OCI-LY3 (cell line): Measurements from ENCODE around the gene TNS1.

Experiments
- CTCF ChIP-seq: fragments of 200-600, 300-600 bp; sonication (generic); IDR thresholded peaks from 2 replicates; pipeline ENCODE4 v1.5.1; 2014; ENCODE audit warnings: antibody characterized with exemption, low read length, low read depth
- EZH2phosphoT487 ChIP-seq: fragments of 200-600 bp; shearing (Covaris generic); IDR thresholded peaks from 2 replicates; pipeline ENCODE4 v1.6.1; 2018; ENCODE audit warnings: antibody characterized with exemption, mixed run types, low read depth

DNA sequence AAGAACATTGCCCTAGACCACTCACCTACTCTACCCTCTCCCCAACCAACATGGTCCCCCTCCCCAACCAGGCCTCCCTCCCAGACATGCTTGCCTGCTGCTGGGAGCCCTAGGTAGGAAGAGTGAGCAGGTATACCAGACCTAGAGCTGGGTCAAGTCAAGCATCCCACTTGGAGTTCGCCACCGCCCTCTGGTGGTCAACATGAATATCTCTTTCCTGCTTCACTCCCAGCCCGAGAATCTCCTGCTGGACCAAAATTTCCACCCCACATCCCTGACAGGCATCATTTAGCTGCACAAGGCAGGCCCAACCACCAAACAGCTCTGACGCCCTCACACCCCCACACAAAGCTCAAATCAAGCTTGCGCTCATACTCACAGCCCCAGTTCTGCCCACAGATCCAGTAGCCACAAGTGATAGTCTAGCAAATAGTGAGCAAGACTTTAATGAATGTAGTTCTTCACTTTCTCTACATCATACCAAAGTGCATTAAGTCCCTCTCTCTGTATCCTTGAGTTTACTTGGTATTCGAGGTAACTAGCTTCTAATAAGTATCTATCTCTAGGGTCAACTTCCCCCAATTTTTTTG, 116.0 kb downstream of the TNS1 start:
- peak; percentile 58 for TF ChIP-seq CTCF
- no peak for TF ChIP-seq EZH2phosphoT487
